A549 treated with Hydrocortisone at 1 μM for 4 hours (cell line): ENCODE measurements around the gene XRN2. TPM values are rescaled to one million over a fixed set of nuclear protein-coding genes. Genes with fewer than 3 reads are reported as not detected.

ENCODE experiments used
- total RNA-seq: library from RNA; stranded (reverse); fragments of 200-300 nt; extraction: Qiagen RNA extraction; gene quantifications from 5 replicates; pipeline ENCODE4 v1.2.3, GENCODE V29; 2022

Gene XRN2, protein sequence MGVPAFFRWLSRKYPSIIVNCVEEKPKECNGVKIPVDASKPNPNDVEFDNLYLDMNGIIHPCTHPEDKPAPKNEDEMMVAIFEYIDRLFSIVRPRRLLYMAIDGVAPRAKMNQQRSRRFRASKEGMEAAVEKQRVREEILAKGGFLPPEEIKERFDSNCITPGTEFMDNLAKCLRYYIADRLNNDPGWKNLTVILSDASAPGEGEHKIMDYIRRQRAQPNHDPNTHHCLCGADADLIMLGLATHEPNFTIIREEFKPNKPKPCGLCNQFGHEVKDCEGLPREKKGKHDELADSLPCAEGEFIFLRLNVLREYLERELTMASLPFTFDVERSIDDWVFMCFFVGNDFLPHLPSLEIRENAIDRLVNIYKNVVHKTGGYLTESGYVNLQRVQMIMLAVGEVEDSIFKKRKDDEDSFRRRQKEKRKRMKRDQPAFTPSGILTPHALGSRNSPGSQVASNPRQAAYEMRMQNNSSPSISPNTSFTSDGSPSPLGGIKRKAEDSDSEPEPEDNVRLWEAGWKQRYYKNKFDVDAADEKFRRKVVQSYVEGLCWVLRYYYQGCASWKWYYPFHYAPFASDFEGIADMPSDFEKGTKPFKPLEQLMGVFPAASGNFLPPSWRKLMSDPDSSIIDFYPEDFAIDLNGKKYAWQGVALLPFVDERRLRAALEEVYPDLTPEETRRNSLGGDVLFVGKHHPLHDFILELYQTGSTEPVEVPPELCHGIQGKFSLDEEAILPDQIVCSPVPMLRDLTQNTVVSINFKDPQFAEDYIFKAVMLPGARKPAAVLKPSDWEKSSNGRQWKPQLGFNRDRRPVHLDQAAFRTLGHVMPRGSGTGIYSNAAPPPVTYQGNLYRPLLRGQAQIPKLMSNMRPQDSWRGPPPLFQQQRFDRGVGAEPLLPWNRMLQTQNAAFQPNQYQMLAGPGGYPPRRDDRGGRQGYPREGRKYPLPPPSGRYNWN
- total RNA-seq: 88.0 to 126 TPM (median 96.2 TPM) in 5 replicates

DNA sequence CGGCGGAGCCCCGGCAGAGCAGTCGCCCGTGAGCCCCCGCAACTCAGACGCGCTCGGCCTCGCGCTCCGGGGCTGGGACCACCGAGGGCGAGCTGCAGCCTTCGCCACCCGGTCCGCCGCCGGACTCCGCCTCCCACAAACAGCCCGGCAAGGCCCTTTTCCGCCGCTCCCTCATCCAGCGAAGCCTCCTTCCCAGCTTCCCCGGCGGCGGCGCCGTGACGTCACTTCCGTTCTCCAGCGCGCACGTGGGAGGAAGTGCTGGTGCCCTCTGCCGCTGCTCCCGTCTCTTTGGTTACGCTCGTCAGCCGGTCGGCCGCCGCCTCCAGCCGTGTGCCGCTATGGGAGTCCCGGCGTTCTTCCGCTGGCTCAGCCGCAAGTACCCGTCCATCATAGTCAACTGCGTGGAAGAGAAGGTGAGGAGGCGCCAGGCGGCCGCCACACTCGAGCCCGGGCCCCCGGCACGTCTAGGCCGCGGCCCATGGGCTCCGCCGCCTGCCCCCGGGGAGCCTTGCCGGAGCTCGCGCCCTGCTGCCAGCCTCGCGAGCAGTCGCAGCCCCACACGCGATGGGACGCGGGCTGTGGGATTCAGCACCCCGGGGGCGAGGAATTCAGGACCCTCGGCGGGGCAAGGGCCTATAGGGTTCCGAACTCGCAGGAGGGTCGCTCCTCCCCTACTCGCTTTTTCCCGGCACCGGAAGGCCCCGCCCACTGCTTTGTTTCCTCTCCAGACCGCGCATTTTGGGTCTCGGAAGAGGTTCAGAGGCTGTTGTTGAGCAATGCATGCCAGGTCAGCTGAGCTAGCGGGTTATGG is at the start of gene XRN2:
Gene XRN2 (plus strand): TSS at position 271 of the 811 bp plus-strand sequence. CDS start 68 bp downstream, at position 339.

DNA sequence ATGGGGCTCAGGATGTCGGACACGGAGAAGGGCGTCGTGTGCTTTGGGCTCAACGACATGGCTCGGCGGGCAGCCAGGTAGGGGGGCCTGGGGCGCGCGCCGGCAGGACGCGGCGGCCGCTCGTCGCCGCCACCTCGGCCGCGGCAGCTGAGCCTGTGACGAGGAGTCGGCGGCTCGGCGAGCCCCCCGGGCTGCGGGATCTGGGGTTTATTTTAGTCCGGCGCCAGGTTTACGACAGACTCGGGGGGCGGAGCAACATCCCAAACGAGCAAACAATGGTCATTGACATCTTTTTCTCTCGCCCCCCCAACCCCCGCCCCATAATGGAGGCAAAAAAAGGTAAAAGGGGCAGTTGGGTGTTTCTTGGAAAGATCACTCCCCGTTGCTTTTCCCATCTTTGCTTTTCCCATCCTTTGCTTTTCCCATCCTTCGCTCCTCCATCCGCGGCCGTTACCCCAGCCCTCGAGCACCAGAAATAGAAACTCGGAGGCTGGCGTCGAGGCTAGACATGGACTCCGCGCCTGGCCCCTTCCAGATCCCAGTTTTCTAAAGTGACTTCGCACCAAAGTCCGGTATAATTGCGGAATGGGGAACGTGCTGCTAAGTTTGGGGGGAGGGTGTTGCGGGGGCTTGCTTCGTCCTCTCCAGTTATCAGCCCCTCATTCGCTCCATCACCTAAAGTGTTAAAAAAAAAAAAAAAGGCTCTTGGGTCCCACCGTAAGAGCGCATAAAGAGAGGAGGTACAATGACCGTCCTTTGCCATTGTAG is 94.4 kb downstream of the XRN2 start, which contains the start of gene NKX2-4:
Gene NKX2-4 (minus strand): TSS at position 186 of the 768 bp plus-strand sequence. CDS start 127 bp downstream, at position 59.

Other genes with a start within 250 kb of the XRN2 start
- gene LINC00237, start 197.0 kb upstream of the XRN2 start, total RNA-seq: not detected in 5 replicates
- gene KIZ, start 177.2 kb upstream of the XRN2 start, total RNA-seq: 3.5 to 5.0 TPM (median 4.1 TPM) in 5 replicates
- 0.05 TPM in 1 of 5 replicates, not detected in the others for gene NKX2-4, start 94.2 kb downstream of the XRN2 start, total RNA-seq
- not detected in 5 replicates for gene NKX2-2, start 210.7 kb downstream of the XRN2 start, total RNA-seq